WTC11 (cell line): ENCODE results near the gene SUCLG2. TPM values are rescaled to one million over a fixed set of nuclear protein-coding genes. Genes with fewer than 3 reads are reported as not detected.

ENCODE experiments used
- ATAC-seq: fragments of 200-7000 bp; cut with Tn5 transposase; 2 replicates; pipeline ENCODE4 v1.10.0; 2021; ENCODE audit warnings: mild to moderate bottlenecking, moderate library complexity
- CTCF ChIA-PET: fragments of 300-600 bp; sonication (Branson Sonifier 250); formaldehyde crosslinking; loops from one replicate; lab custom pipeline; 2021; ENCODE audit warnings: antibody characterized with exemption; lab: Charles Lee
- POLR2A ChIA-PET: fragments of 350-600 bp; sonication (Branson Sonifier 250); formaldehyde crosslinking; loops from one replicate; lab custom pipeline; 2021; ENCODE audit warnings: antibody characterized with exemption; lab: Charles Lee
- DNase-seq: peaks from one replicate; pipeline ENCODE4 v3.0.0; 2021; ENCODE audit warnings: low spot score
- H3K27ac Mint-ChIP-seq: 2 replicates; pipeline ENCODE4 v1.8.0; 2021; ENCODE audit warnings: mixed read lengths
- H3K27me3 Mint-ChIP-seq: 2 replicates; pipeline ENCODE4 v1.8.0; 2021; ENCODE audit warnings: low read depth, mild to moderate bottlenecking, moderate library complexity, mixed read lengths
- H3K36me3 Mint-ChIP-seq: 2 replicates; pipeline ENCODE4 v1.8.0; 2021; ENCODE audit warnings: mixed read lengths
- H3K4me1 Mint-ChIP-seq: 2 replicates; pipeline ENCODE4 v1.8.0; 2022; ENCODE audit warnings: mixed read lengths
- H3K4me3 Mint-ChIP-seq: 2 replicates; pipeline ENCODE4 v1.8.0; 2021; ENCODE audit warnings: mild to moderate bottlenecking, moderate library complexity, mixed read lengths
- H3K9me3 Mint-ChIP-seq: 2 replicates; pipeline ENCODE4 v1.8.0; 2021; ENCODE audit warnings: mixed read lengths
- AR ChIP-seq: fragments of 250-450 bp; sonication (Bioruptor Pico); IDR thresholded peaks from 2 replicates; pipeline ENCODE4 v1.9.0; 2021; ENCODE audit warnings: mild to moderate bottlenecking
- E2F1 ChIP-seq: sonication (generic); formaldehyde crosslinking; IDR thresholded peaks from 2 replicates; pipeline ENCODE4 v1.8.0; 2022; ENCODE audit warnings: mild to moderate bottlenecking, missing genetic modification reagents
- ELF4 ChIP-seq: sonication (generic); formaldehyde crosslinking; IDR thresholded peaks from 2 replicates; pipeline ENCODE4 v1.8.1; 2022; ENCODE audit warnings: low read depth, mild to moderate bottlenecking, moderate library complexity, missing genetic modification reagents
- EMX1 ChIP-seq: fragments of 250-450 bp; sonication (Bioruptor Pico); IDR thresholded peaks from 2 replicates; pipeline ENCODE4 v1.8.0; 2021; ENCODE audit warnings: mild to moderate bottlenecking
- ERG ChIP-seq: fragments of 250-450 bp; sonication (Bioruptor Pico); IDR thresholded peaks from 2 replicates; pipeline ENCODE4 v1.8.0; 2021; ENCODE audit warnings: mild to moderate bottlenecking
- HMGXB4 ChIP-seq: sonication (generic); formaldehyde crosslinking; IDR thresholded peaks from 2 replicates; pipeline ENCODE4 v1.8.1; 2023; ENCODE audit warnings: mild to moderate bottlenecking, moderate library complexity, missing genetic modification reagents
- MLX ChIP-seq: sonication (generic); formaldehyde crosslinking; IDR thresholded peaks from 2 replicates; pipeline ENCODE4 v1.8.1; 2023; ENCODE audit warnings: mild to moderate bottlenecking, missing genetic modification reagents, moderate library complexity
- RELA ChIP-seq: sonication (generic); formaldehyde crosslinking; IDR thresholded peaks from 2 replicates; pipeline ENCODE4 v1.8.1; 2022; ENCODE audit warnings: missing genetic modification reagents, mild to moderate bottlenecking, borderline replicate concordance
- ZBTB43 ChIP-seq: sonication (generic); formaldehyde crosslinking; IDR thresholded peaks from 2 replicates; pipeline ENCODE4 v1.8.1; 2023; ENCODE audit warnings: mild to moderate bottlenecking, missing genetic modification reagents
- ZNF121 ChIP-seq: sonication (generic); formaldehyde crosslinking; IDR thresholded peaks from 2 replicates; pipeline ENCODE4 v1.8.0; 2023; ENCODE audit warnings: missing genetic modification reagents
- ZNF423 ChIP-seq: fragments of 250-450 bp; sonication (Bioruptor Pico); IDR thresholded peaks from 2 replicates; pipeline ENCODE4 v2.1.2; 2022; ENCODE audit warnings: mild to moderate bottlenecking, moderate library complexity
- ZNF425 ChIP-seq: fragments of 250-450 bp; sonication (Bioruptor Pico); conservative IDR thresholded peaks from 2 replicates; pipeline ENCODE4 v1.9.0; 2021; ENCODE audit warnings: mild to moderate bottlenecking
- total RNA-seq: library from RNA; stranded (reverse); gene quantifications from 3 replicates; pipeline ENCODE4 v1.2.3, GENCODE V29; 2021

Gene SUCLG2
- total RNA-seq, 1 experiment from 2014 or later: 39.7 TPM

- POLR2A ChIA-PET: no interaction called here
- DNase-seq (no peak), ATAC-seq (no peak)
- CTCF ChIA-PET: no interaction called here
- Mint-ChIP-seq H3K4me1 (no peaks in the 10 kb centered on the region), H3K9me3 (peaks cover 10% of the 10 kb centered on the region), H3K36me3 (peaks cover 7% of the 10 kb centered on the region), H3K27me3 (no peaks in the 10 kb centered on the region; the same call in 1 of the 2 replicates), H3K4me3 (no peak overlapping the region), H3K27ac (peak overlapping the region; percentile 7; the same call in 1 of the 2 replicates)
- no peak for TF ChIP-seq MLX (CRISPR knock-in tag)
- TF ChIP-seq ZNF423: no peak
These were observed 19.6 kb upstream of the SUCLG2 start for GRCh38 chr3:67674055-67674454.

- POLR2A ChIA-PET: no interaction called here
- ATAC-seq (no peak), DNase-seq (no peak)
- Mint-ChIP-seq H3K4me3 (no peak overlapping the region), H3K4me1 (peaks cover 8% of the 10 kb centered on the region), H3K36me3 (peaks cover 3% of the 10 kb centered on the region; the same call in 1 of the 2 replicates)
- TF ChIP-seq ZNF425 (no peak), ZBTB43 (CRISPR knock-in tag) (no peak), ERG (no peak), AR (CRISPR knock-in tag) (no peak), ELF4 (CRISPR knock-in tag) (no peak), E2F1 (CRISPR knock-in tag) (no peak), ZNF121 (CRISPR knock-in tag) (no peak)
- TF ChIP-seq, all 79 proteins: peak for 0
- no peak overlapping the region for H3K27ac Mint-ChIP-seq
- H3K9me3 Mint-ChIP-seq: peaks cover 10% of the 10 kb centered on the region
- no peaks in the 10 kb centered on the region for H3K27me3 Mint-ChIP-seq
- CTCF ChIA-PET: no interaction called here
These were observed 8.3 kb upstream of the SUCLG2 start for GRCh38 chr3:67662733-67663132.

- H3K36me3 Mint-ChIP-seq: peaks cover under 1% of the 10 kb centered on the region; the same call in 1 of the 2 replicates
- ChIA-PET CTCF (no interaction called here), POLR2A (interaction anchor here (0.8 kb wide), 1 partner anchor 53 kb away, joined by 3 read pairs; no protein-coding TSS in a partner anchor)
- H3K9me3 Mint-ChIP-seq: peaks cover under 1% of the 10 kb centered on the region; the same call in 1 of the 2 replicates
- DNase-seq (no peak), ATAC-seq (no peak)
- TF ChIP-seq RELA (CRISPR knock-in tag): no peak
- no peak for TF ChIP-seq HMGXB4 (CRISPR knock-in tag)
- TF ChIP-seq EMX1 (CRISPR knock-in tag): no peak
- H3K27me3 Mint-ChIP-seq: no peaks in the 10 kb centered on the region
- H3K4me1 Mint-ChIP-seq: peaks cover 9% of the 10 kb centered on the region
- no peak overlapping the region for H3K27ac Mint-ChIP-seq
- no peak overlapping the region for H3K4me3 Mint-ChIP-seq
These were observed 6.7 kb upstream of the SUCLG2 start for GRCh38 chr3:67661089-67661488.
